C4-2B (cell line): Measurements from ENCODE around the gene DCPS.
"Not testable (repeated sequence)": the region's sequence is repeated elsewhere in the genome, so short reads cannot be mapped to it uniquely, and the experiment has no call there.

Experiments used
- H3K27ac ChIP-seq: fragments of 450-650 bp; 2 replicates; pipeline ENCODE4 v1.5.1; 2017
- ZFX ChIP-seq: fragments of 450-650 bp; IDR thresholded peaks from 2 replicates; pipeline ENCODE4 v1.6.1; 2017
- TF ChIP-seq, protein P1 (sequence below): fragments of 450-650 bp; conservative IDR thresholded peaks from 2 replicates; pipeline ENCODE4 v1.5.1; 2017; ENCODE audit warnings: mild to moderate bottlenecking

Gene DCPS

DNA sequence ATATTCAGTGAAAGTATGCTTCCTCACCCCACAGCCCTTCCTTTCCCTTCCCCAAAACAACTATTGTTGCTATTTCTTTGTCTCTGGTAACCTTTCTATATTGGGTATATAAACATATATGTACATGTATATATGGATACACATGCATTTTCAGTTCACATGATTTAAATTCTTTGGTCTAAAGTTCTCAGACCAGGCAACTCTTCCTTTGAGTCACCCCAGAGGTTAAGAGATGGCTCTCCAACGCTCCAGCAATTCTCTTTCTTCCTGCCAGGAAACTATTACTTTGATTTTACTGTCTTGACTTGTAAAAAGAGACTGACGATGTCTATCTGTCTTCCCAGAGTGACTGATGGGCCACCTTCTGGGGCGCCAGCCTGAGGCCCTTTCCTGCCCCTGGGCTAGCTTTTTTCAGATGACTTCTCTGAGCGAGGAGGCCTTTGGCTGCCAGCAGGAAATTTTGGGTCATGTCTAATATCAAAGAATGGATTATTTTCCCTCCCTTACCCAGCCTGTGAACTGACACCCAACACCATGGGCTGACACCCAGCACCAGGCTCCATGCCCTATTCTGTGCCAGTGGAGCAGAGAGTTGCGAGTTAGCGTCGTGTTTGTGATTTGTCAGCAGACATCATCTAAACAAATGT lies 37.2 kb downstream of the DCPS start:
- no peak overlapping the region for H3K27ac ChIP-seq
- TF ChIP-seq, protein P1, sequence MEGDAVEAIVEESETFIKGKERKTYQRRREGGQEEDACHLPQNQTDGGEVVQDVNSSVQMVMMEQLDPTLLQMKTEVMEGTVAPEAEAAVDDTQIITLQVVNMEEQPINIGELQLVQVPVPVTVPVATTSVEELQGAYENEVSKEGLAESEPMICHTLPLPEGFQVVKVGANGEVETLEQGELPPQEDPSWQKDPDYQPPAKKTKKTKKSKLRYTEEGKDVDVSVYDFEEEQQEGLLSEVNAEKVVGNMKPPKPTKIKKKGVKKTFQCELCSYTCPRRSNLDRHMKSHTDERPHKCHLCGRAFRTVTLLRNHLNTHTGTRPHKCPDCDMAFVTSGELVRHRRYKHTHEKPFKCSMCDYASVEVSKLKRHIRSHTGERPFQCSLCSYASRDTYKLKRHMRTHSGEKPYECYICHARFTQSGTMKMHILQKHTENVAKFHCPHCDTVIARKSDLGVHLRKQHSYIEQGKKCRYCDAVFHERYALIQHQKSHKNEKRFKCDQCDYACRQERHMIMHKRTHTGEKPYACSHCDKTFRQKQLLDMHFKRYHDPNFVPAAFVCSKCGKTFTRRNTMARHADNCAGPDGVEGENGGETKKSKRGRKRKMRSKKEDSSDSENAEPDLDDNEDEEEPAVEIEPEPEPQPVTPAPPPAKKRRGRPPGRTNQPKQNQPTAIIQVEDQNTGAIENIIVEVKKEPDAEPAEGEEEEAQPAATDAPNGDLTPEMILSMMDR, result no peak
- no peak for TF ChIP-seq ZFX

DNA sequence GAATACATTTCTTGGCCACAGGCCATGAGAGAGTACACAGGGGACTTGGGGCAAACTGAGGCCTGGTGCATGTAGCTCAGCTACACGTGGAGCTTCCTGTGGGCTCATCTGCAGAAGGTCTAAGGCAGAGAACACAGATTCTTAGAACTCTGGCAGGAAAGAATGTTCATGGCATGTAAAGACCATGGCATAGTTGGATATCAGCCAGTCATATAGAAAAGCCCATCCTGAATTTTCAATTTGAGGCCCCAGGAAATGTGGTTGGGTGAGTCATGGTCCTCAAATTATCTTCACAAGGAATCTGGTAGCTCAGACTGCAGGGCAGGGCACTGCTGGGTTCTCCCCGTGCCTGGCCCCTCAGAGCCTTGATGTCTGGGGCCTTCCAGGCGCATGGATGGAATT lies 37.9 kb downstream of the DCPS start:
- no peak overlapping the region for H3K27ac ChIP-seq
- no peak for TF ChIP-seq ZFX
- TF ChIP-seq, protein P1, result no peak

DNA sequence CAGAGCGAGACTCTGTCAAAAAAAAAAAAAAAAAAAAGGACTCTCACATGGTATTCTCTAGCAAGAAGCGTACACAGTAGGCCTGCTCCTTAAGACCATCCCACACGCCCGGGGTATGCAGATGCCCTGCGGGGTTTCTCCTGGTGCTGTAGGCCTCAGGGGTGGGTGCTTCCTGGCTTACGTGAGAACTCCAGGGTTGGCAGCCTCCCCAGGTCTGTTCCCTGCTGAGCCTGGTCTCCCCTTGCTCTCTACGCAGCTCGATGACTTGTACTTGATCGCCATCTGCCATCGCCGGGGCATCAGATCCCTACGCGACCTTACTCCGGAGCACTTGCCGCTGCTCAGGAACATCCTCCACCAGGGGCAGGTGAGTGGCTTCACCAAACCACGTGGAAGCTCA lies 39.2 kb downstream of the DCPS start:
- TF ChIP-seq ZFX, result no peak
- TF ChIP-seq, protein P1, result no peak
- no peak overlapping the region for H3K27ac ChIP-seq

DNA sequence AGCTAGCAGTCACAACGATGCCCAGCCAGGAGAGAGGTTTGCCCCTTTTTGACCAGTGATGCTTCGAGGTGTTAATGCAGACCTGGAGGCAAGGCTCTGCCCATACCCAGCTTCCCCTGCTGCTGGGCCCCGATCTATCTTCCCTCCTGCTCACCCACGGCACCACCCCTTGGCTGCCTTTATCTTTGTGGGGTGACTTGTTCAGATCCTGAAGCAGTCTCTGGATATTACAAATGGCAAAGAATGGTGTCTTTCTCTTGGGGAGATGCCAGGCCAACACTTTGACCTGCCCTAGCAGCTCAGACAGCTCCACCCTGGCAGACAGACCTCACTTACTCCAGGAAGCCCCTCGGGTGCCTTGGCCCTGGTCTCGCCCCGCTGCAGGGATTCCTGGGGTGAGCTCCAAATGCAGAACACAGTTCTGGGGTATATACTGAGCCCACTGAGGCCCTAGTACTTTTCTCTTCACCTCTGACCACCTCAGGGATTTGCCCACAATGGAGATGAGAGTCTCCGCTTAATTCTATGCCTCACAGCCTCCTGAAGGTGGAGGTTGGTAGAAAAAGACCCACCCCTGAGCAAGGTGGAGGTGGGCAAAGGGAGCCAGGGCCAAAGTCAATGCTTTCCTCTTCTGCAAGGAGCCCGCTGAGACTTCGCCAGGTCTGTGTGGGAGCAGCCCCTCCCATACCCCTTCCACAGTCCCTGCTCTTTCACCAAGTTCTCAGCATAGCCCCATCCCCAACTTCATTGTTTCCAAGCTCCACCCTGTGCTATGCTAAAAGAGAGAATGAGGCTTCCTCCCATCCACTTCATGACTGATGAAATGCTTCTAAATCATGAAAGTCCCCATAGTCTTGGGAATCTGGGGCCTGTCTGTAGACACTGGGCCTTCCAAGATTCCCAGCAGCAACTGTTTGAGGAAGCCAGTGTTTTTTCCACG lies 40.6 kb downstream of the DCPS start:
- TF ChIP-seq ZFX, result no peak
- no peak overlapping the region for H3K27ac ChIP-seq

DNA sequence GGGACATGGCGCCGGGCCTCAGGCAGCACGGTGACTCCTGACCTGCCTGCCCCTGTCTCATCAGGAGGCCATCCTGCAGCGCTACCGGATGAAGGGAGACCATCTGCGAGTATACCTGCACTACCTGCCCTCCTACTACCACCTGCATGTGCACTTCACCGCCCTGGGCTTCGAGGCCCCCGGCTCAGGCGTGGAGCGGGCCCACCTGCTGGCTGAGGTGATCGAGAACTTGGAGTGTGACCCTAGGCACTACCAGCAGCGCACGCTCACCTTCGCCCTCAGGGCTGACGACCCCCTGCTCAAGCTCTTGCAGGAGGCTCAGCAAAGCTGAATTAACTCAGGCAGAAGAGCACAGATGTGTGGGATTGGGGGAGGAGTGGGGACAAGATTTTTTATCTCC lies 41.4 kb downstream of the DCPS start:
- no peak for TF ChIP-seq ZFX
- TF ChIP-seq, protein P1, result no peak
- no peak overlapping the region for H3K27ac ChIP-seq

DNA sequence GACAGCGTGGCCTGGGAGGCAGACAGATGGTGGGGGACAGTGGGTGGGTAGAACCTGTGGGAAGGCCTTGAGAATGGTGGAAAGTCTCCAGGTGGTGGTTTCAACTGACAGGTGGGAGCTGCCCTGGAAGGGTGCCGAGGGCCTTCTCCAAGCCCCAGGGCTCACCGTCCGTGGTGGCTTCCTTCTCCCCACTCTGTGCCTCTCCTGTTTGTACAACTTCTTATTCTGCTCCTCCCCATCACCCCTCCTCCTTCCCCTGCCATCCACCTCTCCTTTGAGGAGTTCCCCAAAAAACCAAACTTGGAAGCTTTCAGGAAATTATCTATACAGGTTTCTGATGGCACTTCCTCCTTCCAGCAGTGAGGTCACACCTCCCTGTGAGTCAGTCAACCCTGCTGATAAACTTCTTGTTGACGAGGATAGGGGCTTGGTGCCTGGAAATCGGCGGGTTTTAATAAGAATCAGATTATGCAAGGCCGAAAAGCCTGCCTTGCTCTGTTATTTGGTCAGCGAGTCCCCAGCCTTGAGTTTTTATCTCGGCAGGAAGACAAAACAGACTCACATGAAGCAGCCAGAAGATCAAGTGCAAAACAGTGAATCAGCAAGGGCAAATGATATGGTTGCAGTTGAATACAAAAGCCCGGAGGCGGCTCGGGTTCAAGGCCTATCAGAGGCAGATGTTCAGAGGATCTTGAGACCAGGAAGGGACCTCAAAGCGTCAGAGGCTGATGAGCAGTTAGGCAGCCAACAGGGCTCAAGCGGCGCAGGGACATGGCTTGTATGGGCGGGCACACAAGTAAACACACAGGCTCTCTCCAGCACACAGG lies 42.1 kb downstream of the DCPS start:
- no peak overlapping the region for H3K27ac ChIP-seq
- no peak for TF ChIP-seq ZFX
- TF ChIP-seq, protein P1, result no peak

DNA sequence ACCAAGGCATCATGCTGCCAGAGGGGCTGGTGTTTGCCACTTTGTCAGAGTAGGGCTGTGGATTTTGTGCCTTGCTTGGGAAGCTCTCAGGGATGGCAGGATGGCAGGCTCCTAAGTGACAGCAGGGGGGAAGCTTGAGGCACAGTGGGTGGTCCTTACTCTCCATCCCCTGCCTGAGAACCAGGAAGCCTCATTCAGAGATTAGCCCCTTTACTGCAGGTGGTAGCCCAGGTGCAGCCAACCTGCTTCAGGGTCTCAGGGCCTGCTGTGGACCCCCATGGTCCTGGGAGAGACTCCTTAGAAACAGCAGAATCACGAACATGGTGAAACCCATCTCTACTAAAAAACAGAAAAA lies 42.7 kb downstream of the DCPS start:
- no peak overlapping the region for H3K27ac ChIP-seq
- TF ChIP-seq ZFX, result no peak

DNA sequence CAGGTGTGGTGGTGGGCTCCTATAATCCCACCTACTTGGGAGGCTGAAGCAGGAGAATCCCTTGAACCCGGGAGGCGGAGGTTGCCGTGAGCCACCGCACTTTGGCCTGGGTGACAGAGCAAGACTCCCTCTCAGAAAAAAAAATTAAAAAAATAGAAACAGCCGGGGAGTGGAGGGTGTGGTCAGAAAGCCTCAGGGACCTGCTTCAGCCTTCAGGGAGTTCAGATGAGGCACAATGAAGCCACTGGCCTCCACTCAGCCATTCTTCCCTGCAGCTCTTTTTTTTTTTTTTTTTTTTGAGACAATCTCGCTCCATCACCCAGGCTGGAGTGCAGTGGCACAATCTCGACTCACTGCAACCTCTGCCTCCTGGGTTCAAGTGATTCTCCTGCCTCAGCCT lies 43.1 kb downstream of the DCPS start:
- not testable (repeated sequence) for H3K27ac ChIP-seq
